GM23248 (cell line): ENCODE data around the gene PCTP. TPM values are rescaled to one million over a fixed set of nuclear protein-coding genes. Genes with fewer than 3 reads are reported as not detected.

Experiments used
- DNase-seq: peaks from one replicate; pipeline ENCODE4 v3.0.0-alpha.2; 2015
- H2AFZ ChIP-seq: fragments of 200-600 bp; sonication (generic); 2 replicates; pipeline ENCODE4 v1.6.1; 2016; ENCODE audit warnings: antibody characterized with exemption
- H3F3A ChIP-seq: fragments of 200-600 bp; sonication (generic); 2 replicates; pipeline ENCODE4 v1.6.1; 2016; ENCODE audit warnings: mild to moderate bottlenecking, antibody characterized with exemption, mixed run types; ENCODE audit not compliant: insufficient read depth
- H3K27ac ChIP-seq: fragments of 200-600 bp; sonication (generic); 2 replicates; pipeline ENCODE4 v1.5.1; 2016; ENCODE audit warnings: mild to moderate bottlenecking
- H3K27me3 ChIP-seq: fragments of 200-600 bp; sonication (generic); replicated peaks from 2 replicates; pipeline ENCODE4 v1.6.1; 2016; ENCODE audit warnings: mild to moderate bottlenecking; ENCODE audit not compliant: insufficient read depth
- H3K36me3 ChIP-seq: fragments of 200-600 bp; sonication (generic); 2 replicates; pipeline ENCODE4 v1.6.1; 2016; ENCODE audit warnings: low read depth, mild to moderate bottlenecking
- H3K4me1 ChIP-seq: fragments of 200-600 bp; sonication (generic); 2 replicates; pipeline ENCODE4 v1.6.1; 2016; ENCODE audit warnings: mild to moderate bottlenecking; ENCODE audit not compliant: insufficient read depth
- H3K4me2 ChIP-seq: fragments of 200-600 bp; sonication (generic); one replicate; pipeline ENCODE4 v1.6.1; 2016; ENCODE audit warnings: mild to moderate bottlenecking; ENCODE audit not compliant: unreplicated experiment
- H3K4me3 ChIP-seq: fragments of 200-600 bp; sonication (generic); 2 replicates; pipeline ENCODE4 v1.5.1; 2016; ENCODE audit warnings: mild to moderate bottlenecking
- H3K79me2 ChIP-seq: fragments of 200-600 bp; sonication (generic); 2 replicates; pipeline ENCODE4 v1.6.1; 2016; ENCODE audit warnings: mild to moderate bottlenecking; ENCODE audit not compliant: insufficient read depth
- H3K9ac ChIP-seq: fragments of 200-600 bp; sonication (generic); 2 replicates; pipeline ENCODE4 v1.6.1; 2016; ENCODE audit warnings: mild to moderate bottlenecking
- H3K9me2 ChIP-seq: fragments of 200-600 bp; sonication (generic); 2 replicates; pipeline ENCODE4 v1.6.1; 2016; ENCODE audit warnings: mixed run types, mild to moderate bottlenecking, moderate library complexity; ENCODE audit not compliant: insufficient read depth
- H3K9me3 ChIP-seq: fragments of 200-600 bp; sonication (generic); one replicate; pipeline ENCODE4 v1.6.1; 2017; ENCODE audit warnings: low read depth
- H4K20me1 ChIP-seq: fragments of 200-600 bp; sonication (generic); 2 replicates; pipeline ENCODE4 v1.6.0; 2016; ENCODE audit not compliant: insufficient read depth
- EZH2 ChIP-seq: fragments of 200-600 bp; sonication (generic); IDR thresholded peaks from 2 replicates; pipeline ENCODE4 v1.6.1; 2018; ENCODE audit warnings: antibody characterized with exemption, mild to moderate bottlenecking; ENCODE audit not compliant: insufficient read depth, poor library complexity, severe bottlenecking
- EZH2phosphoT487 ChIP-seq: fragments of 200-600 bp; sonication (generic); IDR thresholded peaks from 2 replicates; pipeline ENCODE4 v1.6.1; 2018; ENCODE audit warnings: antibody characterized with exemption, moderate library complexity, mild to moderate bottlenecking, low read depth; ENCODE audit not compliant: insufficient read depth
- WGBS, 2 experiments: methylation state at CpG; one replicate each; pipeline ENCODE4 v1.1.6; 2015 to 2017; ENCODE audit warnings: low lambda C conversion rate in 2 of 2, low coverage in 1 of 2; ENCODE audit errors: missing lambda C conversion rate in 2 of 2; 5-methylcytosine and 5-hydroxymethylcytosine counted together
- in situ Hi-C: fragments of 300-500 bp; cut with MboI; formaldehyde crosslinking; loops from 2 replicates; pipeline ENCODE4 v1.15.0; 2020
- polyA plus RNA-seq: library from polyadenylated mRNA; unstranded; fragments of >200 nt; fragmentation: Nextera tagmentation; extraction: Ambion mirVana; gene quantifications from 2 replicates; pipeline ENCODE4 v1.2.1, GENCODE V29; 2016
- total RNA-seq: library from RNA; depleted of rRNA; stranded (reverse); fragments of >200 nt; shearing (Covaris generic); gene quantifications from 2 replicates; pipeline ENCODE4 v1.2.3, GENCODE V29; 2014

PCTP gene
- total and polyA plus RNA-seq, 2 experiments from 2014 or later = 6.9 to 7.9 TPM

- Histone ChIP-seq H3F3A (0 out of 2 replicates have a peak, but pooled peaks cover 9% of the 10 kb centered on the region), H2AFZ (no peak overlapping the region), H3K79me2 (peaks cover under 1% of the 10 kb centered on the region; the same call in 1 of the 2 replicates), H3K36me3 (no peaks in the 10 kb centered on the region), H3K27me3 (no peaks in the 10 kb centered on the region), H3K4me3 (no peak overlapping the region), H3K9ac (no peak overlapping the region), H3K4me2 (no peak overlapping the region), H3K4me1 (no peaks in the 10 kb centered on the region), H4K20me1 (no peaks in the 10 kb centered on the region), H3K27ac (no peak overlapping the region), H3K9me3 (no peaks in the 10 kb centered on the region), H3K9me2 (no peaks in the 10 kb centered on the region)
- in situ Hi-C loops = no loop called here
- WGBS, 2 experiments = 40 to 48% methylated on average over 1 of the region's 1 CpG
- no peak for DNase-seq
- TF ChIP-seq EZH2phosphoT487 (no peak), EZH2 (no peak)
Observed at GRCh38 chr17:55746466-55746865, 4.4 kb upstream of the PCTP start.

- Histone ChIP-seq H3K4me1 (peaks cover 7% of the 10 kb centered on the region), H3K36me3 (no peaks in the 10 kb centered on the region), H3K27me3 (no peaks in the 10 kb centered on the region), H3K9me2 (no peaks in the 10 kb centered on the region), H2AFZ (no peak overlapping the region), H3K27ac (no peak overlapping the region), H3K4me3 (no peak overlapping the region), H4K20me1 (no peaks in the 10 kb centered on the region), H3K79me2 (peaks cover 8% of the 10 kb centered on the region), H3F3A (0 out of 2 replicates have a peak, but pooled peaks cover 9% of the 10 kb centered on the region), H3K9me3 (no peaks in the 10 kb centered on the region), H3K4me2 (no peak overlapping the region), H3K9ac (no peak overlapping the region)
- DNase-seq = no peak
- in situ Hi-C loops = no loop called here
- WGBS, 2 experiments = 42 to 49% methylated on average over 3 of the region's 3 CpGs
- TF ChIP-seq EZH2 = no peak
- TF ChIP-seq EZH2phosphoT487 = no peak
Observed at GRCh38 chr17:55747209-55747608, 3.6 kb upstream of the PCTP start.

- no peak overlapping the region for H3K27ac ChIP-seq
- no peak overlapping the region for H2AFZ ChIP-seq
- H3K9ac ChIP-seq = no peak overlapping the region
- in situ Hi-C loops = no loop called here
- H3K4me3 ChIP-seq = no peak overlapping the region
- no peak for TF ChIP-seq EZH2
- TF ChIP-seq EZH2phosphoT487 = no peak
- 0 out of 2 replicates have a peak, but pooled peaks cover 9% of the 10 kb centered on the region for H3F3A ChIP-seq
- no peak overlapping the region for H3K4me2 ChIP-seq
- H3K79me2 ChIP-seq = peaks cover 24% of the 10 kb centered on the region
- no peak for DNase-seq
- WGBS, 2 experiments = 96 to 100% methylated on average over 1 of the region's 1 CpG
- H3K9me2 ChIP-seq = no peaks in the 10 kb centered on the region
- H3K4me1 ChIP-seq = peaks cover 9% of the 10 kb centered on the region
- H3K9me3 ChIP-seq = no peaks in the 10 kb centered on the region
- no peaks in the 10 kb centered on the region for H4K20me1 ChIP-seq
- H3K36me3 ChIP-seq = no peaks in the 10 kb centered on the region
- H3K27me3 ChIP-seq = no peaks in the 10 kb centered on the region
Observed at GRCh38 chr17:55748841-55749240, 2.0 kb upstream of the PCTP start.

- 48 to 60% methylated on average over 4 of the region's 4 CpGs for WGBS, 2 experiments
- Histone ChIP-seq H3K4me3 (no peak overlapping the region), H3K4me2 (no peak overlapping the region), H3F3A (0 out of 2 replicates have a peak, but pooled peaks cover 9% of the 10 kb centered on the region), H3K4me1 (peaks cover 9% of the 10 kb centered on the region), H3K9ac (no peak overlapping the region), H3K79me2 (peaks cover 35% of the 10 kb centered on the region), H3K27ac (no peak overlapping the region), H4K20me1 (no peaks in the 10 kb centered on the region), H2AFZ (peak overlapping the region; percentile 47; the same call in 1 of the 2 replicates), H3K9me3 (no peaks in the 10 kb centered on the region), H3K9me2 (no peaks in the 10 kb centered on the region), H3K27me3 (no peaks in the 10 kb centered on the region), H3K36me3 (no peaks in the 10 kb centered on the region)
- TF ChIP-seq EZH2 = no peak
- no peak for TF ChIP-seq EZH2phosphoT487
- in situ Hi-C loops = no loop called here
- no peak for DNase-seq
Observed at GRCh38 chr17:55749985-55750384, 866 bp upstream of the PCTP start.

GRCh38 chr17:55751720-55752250 lies 934 bp downstream of the PCTP start:
- 69 to 70% methylated on average over 4 of the region's 4 CpGs for WGBS, 2 experiments
- Histone ChIP-seq H3F3A (0 out of 2 replicates have a peak, but pooled peaks cover 9% of the 10 kb centered on the region), H4K20me1 (no peaks in the 10 kb centered on the region), H2AFZ (peak overlapping the region; percentile 95), H3K4me2 (peak overlapping the region; percentile 93), H3K9ac (peak overlapping the region; percentile 85), H3K27ac (no peak overlapping the region), H3K9me2 (no peaks in the 10 kb centered on the region), H3K79me2 (peaks cover 53% of the 10 kb centered on the region), H3K4me3 (peak overlapping the region; percentile 94), H3K4me1 (peaks cover 9% of the 10 kb centered on the region), H3K9me3 (no peaks in the 10 kb centered on the region), H3K36me3 (no peaks in the 10 kb centered on the region), H3K27me3 (no peaks in the 10 kb centered on the region)
- in situ Hi-C loops = no loop called here
- TF ChIP-seq EZH2phosphoT487 = no peak
- DNase-seq = no peak
